Upper lobe of left lung (tissue), 4 donors: ENCODE results near the gene THRSP.
"Not testable (repeated sequence)": the region's sequence is repeated elsewhere in the genome, so short reads cannot be mapped to it uniquely, and the experiment has no call there.

Experiments used
- POLR2A ChIP-seq, 4 donors: fragments of 450-650 bp; IDR thresholded peaks; one replicate each; pipeline ENCODE4 v1.5.1; 2016 to 2017; ENCODE audit warnings: antibody characterized with exemption in 4 of 4, mild to moderate bottlenecking in 2 of 4
- POLR2AphosphoS5 ChIP-seq, 2 donors: sonication (generic); formaldehyde crosslinking; IDR thresholded peaks; one replicate each; pipeline ENCODE4 v1.5.1; 2017; ENCODE audit warnings: antibody characterized with exemption in 2 of 2
- TF ChIP-seq, protein P1 (sequence below), 6 experiments: fragments of 450-650 bp in 4 of 6; fragments of 200-600 bp in 2 of 6; sonication (generic) in 2 of 6; IDR thresholded peaks; one replicate each; pipeline ENCODE4 v1.5.1; 2016 to 2019; ENCODE audit warnings: antibody characterized with exemption in 6 of 6

DNA sequence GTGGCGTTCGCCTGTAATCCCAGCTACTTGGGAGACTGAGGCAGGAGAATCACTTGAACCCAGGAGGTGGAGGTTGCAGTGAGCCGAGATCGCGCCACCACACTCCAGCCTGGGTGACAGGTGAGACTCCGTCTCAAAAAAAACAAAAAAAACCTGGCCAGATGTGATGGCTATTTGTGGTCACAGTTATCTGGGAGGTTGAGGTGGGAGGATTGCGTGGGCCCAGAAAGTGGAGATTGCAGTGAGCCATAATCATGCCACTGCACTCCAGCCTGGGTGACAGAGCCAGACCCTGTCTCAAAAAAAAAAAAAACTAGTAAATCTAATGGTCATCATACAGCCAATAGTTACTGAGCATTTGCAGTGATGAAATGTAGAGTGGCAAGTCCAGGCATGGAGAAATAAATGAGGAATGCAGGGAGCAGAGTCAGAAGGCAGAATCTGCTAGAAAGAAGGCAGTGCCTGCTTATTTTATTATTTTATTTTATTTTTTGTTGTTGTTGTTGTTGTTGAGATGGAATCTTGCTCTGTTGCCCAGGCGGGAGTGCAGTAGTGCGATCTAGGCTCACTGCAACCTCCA, 3.8 kb upstream of the THRSP start:
- not testable (repeated sequence) for TF ChIP-seq POLR2A, POLR2AphosphoS5 (IDR thresholded peaks at IDR 0.05)
- TF ChIP-seq, protein P1, sequence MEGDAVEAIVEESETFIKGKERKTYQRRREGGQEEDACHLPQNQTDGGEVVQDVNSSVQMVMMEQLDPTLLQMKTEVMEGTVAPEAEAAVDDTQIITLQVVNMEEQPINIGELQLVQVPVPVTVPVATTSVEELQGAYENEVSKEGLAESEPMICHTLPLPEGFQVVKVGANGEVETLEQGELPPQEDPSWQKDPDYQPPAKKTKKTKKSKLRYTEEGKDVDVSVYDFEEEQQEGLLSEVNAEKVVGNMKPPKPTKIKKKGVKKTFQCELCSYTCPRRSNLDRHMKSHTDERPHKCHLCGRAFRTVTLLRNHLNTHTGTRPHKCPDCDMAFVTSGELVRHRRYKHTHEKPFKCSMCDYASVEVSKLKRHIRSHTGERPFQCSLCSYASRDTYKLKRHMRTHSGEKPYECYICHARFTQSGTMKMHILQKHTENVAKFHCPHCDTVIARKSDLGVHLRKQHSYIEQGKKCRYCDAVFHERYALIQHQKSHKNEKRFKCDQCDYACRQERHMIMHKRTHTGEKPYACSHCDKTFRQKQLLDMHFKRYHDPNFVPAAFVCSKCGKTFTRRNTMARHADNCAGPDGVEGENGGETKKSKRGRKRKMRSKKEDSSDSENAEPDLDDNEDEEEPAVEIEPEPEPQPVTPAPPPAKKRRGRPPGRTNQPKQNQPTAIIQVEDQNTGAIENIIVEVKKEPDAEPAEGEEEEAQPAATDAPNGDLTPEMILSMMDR (IDR thresholded peaks at IDR 0.05): not testable (repeated sequence)
